ENCODE results near the gene GABRB1.

GABRB1 gene

DNA sequence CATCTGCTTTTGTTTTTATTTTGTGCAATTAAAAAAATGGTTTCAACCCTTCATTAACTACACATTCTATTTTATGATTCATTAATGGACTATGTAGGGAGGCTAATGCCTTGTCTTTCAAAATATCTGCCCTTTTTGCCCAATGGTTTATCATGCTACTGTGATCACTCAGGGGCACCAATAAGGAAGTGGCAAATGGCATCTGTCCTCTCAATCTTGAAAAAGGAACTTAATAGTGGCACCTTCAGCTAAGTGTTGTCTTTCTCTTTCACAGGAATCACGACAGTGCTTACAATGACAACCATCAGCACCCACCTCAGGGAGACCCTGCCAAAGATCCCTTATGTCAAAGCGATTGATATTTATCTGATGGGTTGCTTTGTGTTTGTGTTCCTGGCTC, 375.0 kb downstream of the GABRB1 start:
- FAIRE-seq: no peak

DNA sequence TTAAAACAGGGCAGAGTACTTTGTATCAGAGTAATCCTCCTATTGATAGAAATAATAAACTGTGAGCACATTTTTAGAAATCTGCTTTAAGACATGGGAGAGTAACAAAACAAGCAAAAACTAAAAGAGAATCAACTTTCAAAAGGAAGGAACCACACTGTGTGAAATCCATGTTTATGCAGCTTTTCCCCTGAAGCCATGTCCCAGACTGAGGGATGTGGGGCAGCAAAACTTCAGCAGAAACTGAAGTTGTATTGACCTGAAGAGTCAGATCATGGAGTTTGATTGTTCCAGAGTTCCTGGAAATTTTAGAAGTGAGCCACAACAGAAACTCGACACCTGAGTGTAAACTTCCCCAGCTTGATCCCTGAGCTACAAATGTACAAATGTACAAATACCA, 378.9 kb downstream of the GABRB1 start:
- FAIRE-seq: no peak

- FAIRE-seq: no peak
These were observed 382.2 kb downstream of the GABRB1 start for GRCh38 chr4:47413521-47413920.

DNA sequence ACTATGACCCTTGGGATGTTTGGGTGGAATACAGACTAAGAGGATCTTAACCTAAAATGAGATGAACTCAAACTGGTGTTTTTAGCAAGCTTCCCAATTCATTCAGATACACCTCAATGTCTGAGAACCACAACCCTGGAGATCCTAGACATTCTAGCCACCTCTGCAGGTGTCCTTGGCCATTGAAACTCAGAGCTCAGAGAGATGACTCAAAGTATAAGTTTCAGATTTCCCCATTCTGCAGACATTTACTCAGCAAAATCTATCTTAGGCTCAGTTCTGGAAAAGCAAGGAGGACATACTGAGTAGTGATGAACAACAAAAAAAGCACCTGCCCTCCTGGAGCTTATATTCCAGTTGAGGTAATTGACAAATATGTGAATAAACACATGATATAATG, 384.4 kb downstream of the GABRB1 start:
- no peak for FAIRE-seq

DNA sequence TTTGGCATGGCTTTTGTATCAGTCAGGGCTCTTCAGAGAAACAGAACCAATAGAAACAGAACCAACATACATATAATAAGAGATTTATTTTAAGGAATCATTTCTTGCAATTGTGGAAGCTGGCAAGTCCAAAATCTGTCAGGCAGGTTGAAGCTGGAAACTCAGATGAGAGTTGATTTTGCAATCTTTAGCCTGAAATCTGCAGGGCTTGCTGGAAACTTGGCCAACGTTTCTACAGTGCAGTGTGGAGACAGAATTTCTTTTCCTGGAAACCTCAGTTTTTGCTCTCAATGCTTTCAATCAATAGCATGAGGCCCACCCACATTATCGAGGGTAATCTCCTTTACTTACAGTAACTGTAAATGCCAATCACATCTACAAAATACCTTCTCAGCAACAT, 386.8 kb downstream of the GABRB1 start:
- no peak for FAIRE-seq

DNA sequence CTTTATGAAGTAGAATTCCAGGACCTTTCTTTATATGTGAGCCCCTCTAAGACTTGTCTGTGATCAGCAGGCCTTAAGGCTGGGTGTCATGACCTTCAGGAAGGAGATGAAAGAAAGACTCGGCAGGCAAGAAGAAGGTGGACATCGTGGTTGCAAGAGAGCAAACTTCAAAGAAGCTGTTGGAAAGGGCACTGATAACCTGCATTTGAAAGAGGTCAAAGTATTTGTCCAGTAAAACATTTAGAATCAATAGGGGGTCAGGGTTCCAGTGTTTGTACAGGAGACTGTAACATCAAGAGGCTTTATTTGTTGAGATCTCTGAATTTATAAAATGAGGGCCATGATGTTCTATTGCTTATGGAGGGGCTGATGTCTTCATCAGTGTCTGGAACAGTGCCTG, 387.9 kb downstream of the GABRB1 start:
- no peak for FAIRE-seq

GRCh38 chr4:47425628-47426027, 394.3 kb downstream of the GABRB1 start:
- no peak for FAIRE-seq

GRCh38 chr4:47427935-47428334, 396.6 kb downstream of the GABRB1 start:
- no peak for FAIRE-seq

DNA sequence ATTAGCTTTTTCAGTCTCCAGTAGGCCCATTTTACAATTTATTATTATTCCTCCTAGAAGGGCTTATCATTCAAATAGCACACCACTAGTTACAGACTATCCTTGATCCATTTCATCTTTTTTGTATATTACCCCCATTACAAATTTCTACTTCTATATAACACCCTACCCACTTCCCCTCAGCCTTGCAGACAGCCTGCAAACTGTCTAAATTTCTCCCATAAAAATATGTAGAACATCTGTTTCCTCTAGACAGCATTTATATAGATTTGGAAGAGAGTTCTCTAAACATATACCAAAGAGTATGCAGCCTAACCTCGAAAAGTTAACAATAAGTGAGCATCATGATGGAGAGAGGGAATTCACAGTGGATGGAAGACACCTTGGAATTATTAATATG, 401.4 kb downstream of the GABRB1 start:
- FAIRE-seq: no peak

- FAIRE-seq: no peak
These were observed 403.6 kb downstream of the GABRB1 start for GRCh38 chr4:47434931-47435330.

GRCh38 chr4:47442980-47443379, 411.6 kb downstream of the GABRB1 start:
- no peak for FAIRE-seq

GRCh38 chr4:47444031-47444430, 412.7 kb downstream of the GABRB1 start:
- FAIRE-seq: no peak

DNA sequence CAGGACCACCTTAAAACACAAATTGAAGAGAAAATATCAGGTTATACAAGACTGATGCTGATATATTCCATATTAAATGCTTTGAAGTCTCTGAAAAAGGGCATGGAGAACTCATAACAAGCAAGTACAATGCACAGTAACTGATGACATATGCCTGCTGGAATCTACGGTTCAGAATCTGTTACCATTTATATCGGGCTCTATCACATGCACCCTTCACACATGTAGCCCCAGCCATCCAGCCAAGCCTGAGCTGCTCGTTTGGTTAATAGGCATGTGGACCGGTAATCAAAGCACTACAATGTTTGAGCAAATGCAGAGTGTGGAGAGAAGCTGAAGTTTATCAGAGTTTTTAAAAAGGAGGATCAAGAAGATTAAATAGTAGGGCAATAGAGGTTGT, 420.3 kb downstream of the GABRB1 start:
- FAIRE-seq: no peak

DNA sequence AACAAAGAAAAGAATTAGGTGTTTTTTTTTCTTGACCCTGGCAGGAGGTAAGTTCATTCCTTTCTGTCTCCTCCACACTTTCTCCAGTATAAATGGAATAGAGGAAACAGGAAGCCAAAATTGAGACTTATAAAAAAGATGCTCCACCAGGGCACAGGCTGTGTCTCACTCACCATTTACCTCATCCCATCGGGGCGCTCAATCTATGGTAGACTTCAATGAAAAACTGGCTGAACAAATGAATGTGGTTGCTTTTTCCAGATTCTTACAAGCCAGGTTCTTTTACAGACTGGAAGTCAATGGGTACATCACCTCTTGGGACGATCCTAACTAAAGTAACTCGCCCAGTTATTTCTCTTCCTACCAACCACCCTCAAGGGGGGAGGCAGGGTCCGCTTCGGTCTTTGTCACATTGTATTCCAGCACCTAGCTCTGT, 431.4 kb downstream of the GABRB1 start:
- FAIRE-seq: no peak

DNA sequence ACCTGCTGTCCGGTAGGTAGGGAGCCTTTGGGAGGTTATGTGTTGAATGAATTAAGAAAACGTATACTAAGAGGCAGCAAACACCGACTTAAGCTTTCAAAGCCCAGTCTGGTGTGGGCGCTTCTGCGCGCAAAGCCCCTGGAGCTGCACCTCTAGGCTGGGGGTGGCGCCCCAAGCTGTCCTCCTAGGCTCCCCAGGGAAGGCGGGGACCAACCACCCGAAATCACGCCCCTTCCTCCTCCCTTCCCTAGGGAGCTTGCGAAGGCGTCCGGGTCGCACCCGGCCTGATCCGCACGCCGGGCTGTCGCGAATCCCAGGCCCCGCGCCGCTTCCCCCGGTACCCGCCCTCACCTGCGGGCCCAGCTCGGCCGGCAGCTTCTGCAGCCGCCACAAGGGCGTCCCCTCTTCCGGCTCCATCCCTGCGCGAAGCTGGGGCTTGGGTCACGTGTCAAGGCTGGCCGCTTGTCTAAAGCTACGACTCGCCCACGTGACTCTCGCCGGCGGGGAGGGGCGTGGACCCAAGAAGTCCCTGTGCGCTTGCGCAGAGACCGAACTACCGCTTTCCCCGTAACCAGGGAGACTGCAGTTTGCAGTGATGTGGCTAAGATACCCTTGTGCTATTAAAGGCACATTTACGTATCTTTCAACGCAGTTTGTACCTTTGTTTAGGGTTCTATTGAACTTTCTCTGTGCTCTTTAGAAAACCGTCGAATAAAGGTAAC, 432.0 kb downstream of the GABRB1 start, which contains the start of gene COMMD8:
Gene COMMD8, minus strand, starts transcription at position 468 of the 722 bp plus-strand sequence. Its CDS starts 51 bp downstream, at position 417.
- FAIRE-seq: peak; percentile 89

- FAIRE-seq: no peak
These were observed 433.6 kb downstream of the GABRB1 start for GRCh38 chr4:47465004-47465403.

GRCh38 chr4:47466056-47466785, 434.9 kb downstream of the GABRB1 start:
- FAIRE-seq: no peak

DNA sequence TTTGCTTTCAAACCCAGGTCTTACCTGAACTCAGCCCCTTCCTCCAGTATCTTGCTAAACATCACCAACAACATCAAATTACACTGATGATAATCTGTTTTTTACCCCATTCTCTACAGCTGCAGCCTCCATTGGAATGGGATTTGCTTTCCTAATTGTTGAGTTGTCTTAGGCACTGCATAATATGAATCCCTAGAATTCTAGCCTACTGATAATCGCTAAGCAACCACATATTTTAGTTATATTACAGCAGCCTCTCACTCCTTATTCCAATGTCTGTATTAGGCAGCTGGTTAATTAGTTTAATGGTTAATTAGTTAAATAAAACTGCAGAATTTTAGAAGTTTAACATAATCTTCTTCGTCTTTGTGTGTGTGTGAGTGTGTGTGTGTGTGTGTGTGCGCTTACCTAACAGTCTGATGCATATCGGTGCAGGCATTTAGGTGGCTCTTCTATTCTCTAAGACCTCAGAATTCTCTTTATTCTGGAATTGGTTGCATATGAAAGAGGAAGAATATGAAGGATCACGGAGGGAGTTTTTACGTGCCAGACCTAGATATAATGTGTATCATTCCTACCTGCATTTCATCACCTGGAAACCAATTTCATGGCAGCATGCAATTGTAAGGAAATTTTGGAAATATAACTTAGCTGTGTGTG, 437.5 kb downstream of the GABRB1 start:
- no peak for FAIRE-seq

DNA sequence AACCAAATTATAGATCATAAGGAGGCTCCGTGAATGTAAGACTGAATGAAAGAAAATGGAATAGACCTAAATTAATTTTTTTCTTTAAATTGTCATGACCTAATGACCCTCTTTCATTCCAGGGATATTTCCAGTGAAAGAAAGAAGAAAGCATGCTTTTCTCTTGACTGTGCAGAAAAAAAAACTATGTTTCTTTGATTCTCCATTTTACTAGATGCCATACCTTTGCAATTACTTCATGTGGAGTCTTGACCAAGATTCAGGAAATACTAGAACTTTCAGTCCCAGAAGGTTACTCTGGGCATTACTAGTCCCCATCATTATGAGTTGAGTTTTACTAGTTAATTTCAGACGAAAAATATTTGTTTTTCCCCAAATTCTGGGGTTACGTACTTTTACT, 438.6 kb downstream of the GABRB1 start:
- no peak for FAIRE-seq

DNA sequence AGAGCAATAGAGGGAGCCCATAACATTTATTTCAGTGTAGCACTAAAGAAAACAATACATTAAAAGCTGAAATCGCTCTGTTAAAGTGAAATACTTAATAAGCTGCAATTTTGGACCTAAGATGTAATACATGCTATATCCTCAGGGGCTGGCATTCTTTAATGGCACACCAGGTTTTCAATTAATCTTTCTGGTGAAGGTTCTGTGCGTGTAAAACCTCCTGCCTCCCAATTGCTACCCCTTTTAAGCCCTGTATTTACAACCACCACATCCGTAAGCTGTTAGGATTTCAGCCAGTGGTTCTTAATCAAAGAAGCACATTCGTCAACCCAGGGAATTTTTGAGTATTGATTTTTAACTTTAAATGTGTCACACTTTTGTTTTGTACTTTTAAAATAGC, 439.7 kb downstream of the GABRB1 start:
- FAIRE-seq: no peak

- no peak for FAIRE-seq
These were observed 440.2 kb downstream of the GABRB1 start for GRCh38 chr4:47471591-47471990.

GRCh38 chr4:47473141-47473750, 441.9 kb downstream of the GABRB1 start:
- FAIRE-seq: no peak

GRCh38 chr4:47474799-47475198, 443.4 kb downstream of the GABRB1 start:
- FAIRE-seq: no peak
